ENCODE data around the gene FAM222A.

Gene FAM222A

GRCh38 chr12:109713187-109714070 lies at the start of gene FAM222A:
Gene FAM222A, plus strand, starts transcription at chr12:109713825. Its CDS starts 30,322 bp downstream, at chr12:109744147.
- DNase-seq: peak; percentile 93

GRCh38 chr12:109664402-109664801 lies 49.2 kb upstream of the FAM222A start:
- no peak for DNase-seq

- no peak for DNase-seq
Measured at GRCh38 chr12:109666068-109666467, 47.6 kb upstream of the FAM222A start.

GRCh38 chr12:109670731-109671130 lies 42.9 kb upstream of the FAM222A start:
- no peak for DNase-seq

DNA sequence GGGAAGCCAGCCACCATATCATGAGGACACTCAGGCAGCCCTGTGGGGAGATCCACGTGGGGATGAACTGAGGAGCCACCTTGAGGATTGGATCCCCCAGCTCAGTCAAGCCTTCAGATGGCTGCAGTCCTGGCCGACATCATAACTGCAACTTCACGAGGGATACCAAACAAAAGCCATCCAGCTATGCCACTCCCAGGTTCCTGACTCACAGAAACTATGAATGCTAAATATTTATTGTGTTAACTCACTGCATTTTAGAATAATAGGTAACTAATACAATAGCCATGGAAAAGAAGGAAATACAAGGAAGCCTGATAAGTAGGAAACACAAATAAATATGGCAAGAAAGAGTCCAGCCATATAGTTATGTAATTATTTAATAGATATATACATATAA lies 42.1 kb upstream of the FAM222A start:
- no peak for DNase-seq

DNA sequence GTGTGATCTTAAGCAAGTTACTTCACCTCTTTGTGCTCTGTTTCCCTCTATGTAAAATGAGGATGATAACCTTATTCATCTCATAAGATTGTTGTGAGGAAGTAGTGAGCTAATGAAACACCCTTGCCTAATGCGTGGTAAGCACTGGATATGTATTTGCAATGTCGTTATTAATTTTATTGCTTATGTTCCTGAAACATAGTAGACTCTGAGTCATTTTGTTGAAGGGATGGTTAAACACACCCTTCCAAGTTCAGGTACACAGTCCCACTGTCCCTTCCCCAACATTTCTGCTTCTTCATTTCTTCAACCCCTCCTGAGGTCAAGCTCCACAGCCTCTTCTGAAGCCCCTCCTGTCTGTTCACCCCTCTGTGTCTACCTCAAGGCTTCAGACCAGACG lies 40.2 kb upstream of the FAM222A start:
- DNase-seq: no peak

GRCh38 chr12:109673884-109674283 lies 39.7 kb upstream of the FAM222A start:
- no peak for DNase-seq

- DNase-seq: no peak
Measured at GRCh38 chr12:109675411-109675810, 38.2 kb upstream of the FAM222A start.

DNA sequence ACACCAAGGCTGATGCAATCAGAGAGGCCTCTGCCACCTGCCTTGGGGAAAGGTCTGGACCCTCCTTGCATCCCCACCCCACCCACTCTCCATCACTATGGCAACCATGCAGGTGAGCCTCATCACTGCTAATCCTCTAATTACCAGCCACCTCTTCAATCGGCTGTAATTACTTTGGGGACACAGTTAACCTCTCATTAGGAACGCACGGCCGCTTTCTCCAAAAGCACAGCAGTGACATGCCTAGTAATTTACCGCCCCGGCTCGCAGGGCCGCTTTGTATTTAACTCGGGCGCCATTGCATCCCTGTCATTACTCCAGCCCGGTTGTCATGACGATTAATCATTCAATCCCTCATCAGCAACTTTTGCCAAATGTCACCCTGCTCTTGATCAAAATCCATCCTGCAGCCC lies 36.3 kb upstream of the FAM222A start:
- no peak for DNase-seq

GRCh38 chr12:109678719-109679118 lies 34.9 kb upstream of the FAM222A start:
- no peak for DNase-seq

GRCh38 chr12:109679501-109680263 lies 33.9 kb upstream of the FAM222A start:
- DNase-seq: no peak

- no peak for DNase-seq
Measured at GRCh38 chr12:109680264-109681005, 33.2 kb upstream of the FAM222A start.

- no peak for DNase-seq
Measured at GRCh38 chr12:109681986-109682707, 31.5 kb upstream of the FAM222A start.

GRCh38 chr12:109682708-109683060 lies 30.9 kb upstream of the FAM222A start:
- no peak for DNase-seq

- no peak for DNase-seq
Measured at GRCh38 chr12:109683316-109683715, 30.3 kb upstream of the FAM222A start.

GRCh38 chr12:109685574-109686447 lies 27.8 kb upstream of the FAM222A start:
- DNase-seq: no peak

- no peak for DNase-seq
Measured at GRCh38 chr12:109686523-109686922, 27.1 kb upstream of the FAM222A start.

DNA sequence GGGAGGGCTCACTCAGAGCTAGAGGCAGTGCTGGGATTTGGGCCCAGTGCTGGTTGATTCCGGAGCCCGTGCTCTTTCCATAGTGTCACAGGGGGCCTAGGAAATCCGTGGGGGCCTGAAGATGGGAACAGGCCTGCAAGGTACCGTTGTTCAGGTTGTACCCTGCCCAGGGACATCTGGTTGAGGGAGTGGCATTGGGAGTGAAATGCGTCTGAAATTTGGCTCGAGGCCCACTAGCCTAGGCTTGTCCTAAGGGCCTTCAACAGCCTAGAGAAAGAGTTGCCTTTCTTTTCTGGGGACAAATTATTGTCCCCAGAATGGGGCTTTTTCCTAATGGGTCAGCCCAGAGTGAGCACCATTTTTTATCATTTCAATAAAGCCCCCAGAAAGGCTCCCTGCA lies 26.4 kb upstream of the FAM222A start:
- no peak for DNase-seq

DNA sequence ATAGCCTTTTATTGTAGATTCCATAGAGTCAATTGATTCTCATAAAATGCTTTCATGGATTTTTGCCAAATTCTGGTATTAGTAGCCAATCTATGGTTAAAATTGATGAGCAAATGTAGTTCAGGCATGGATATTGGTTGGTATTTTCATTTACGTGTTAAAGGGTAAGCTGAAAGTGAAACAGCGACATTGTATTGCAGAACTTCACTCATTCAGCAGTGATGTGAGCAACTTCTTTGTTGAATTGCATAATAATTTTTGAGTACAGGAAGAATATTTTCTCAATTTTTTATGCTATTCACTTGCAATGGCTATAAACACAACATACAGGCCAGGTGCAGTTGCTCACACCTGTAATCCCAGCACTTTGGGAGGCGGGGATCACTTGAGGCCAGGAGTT lies 24.2 kb upstream of the FAM222A start:
- no peak for DNase-seq

DNA sequence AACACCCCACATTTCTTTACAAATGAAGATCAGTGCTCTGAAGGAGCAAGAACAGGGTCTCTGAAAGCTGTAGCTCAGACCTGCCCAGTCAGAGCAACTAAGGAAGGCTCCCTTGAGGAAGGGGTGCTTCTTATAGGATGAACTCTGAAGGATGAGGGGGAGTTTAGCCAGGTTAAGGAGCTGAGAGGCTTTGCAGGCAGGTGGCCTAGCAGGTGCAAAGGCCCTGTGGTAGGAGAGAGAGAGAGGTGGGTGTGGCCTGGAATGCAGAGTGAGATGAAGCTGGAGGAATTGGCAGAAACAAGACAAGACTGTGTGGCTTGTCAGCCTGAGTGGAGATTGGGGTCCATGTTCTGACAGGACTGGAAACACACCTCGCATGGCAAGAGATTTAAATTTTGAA lies 20.5 kb upstream of the FAM222A start:
- no peak for DNase-seq

Data from activated CD4-positive, alpha-beta T cell treated with anti-CD3 and anti-CD28 coated beads, Interleukin-2, amount 50 U/mL, for 48 hours (primary cell).